Liver (tissue), 3 donors: ENCODE measurements around the gene GLP2R.

Experiments
- EGR1 ChIP-seq, 2 donors: IDR thresholded peaks; 2 replicates each; pipeline ENCODE4 v1.6.1; 2016 to 2018; ENCODE audit warnings: antibody characterized with exemption in 2 of 2, low read depth in 2 of 2
- FOXA1 ChIP-seq: IDR thresholded peaks from 2 replicates; pipeline ENCODE4 v1.6.1; 2016; ENCODE audit warnings: antibody characterized with exemption
- FOXA2 ChIP-seq: IDR thresholded peaks from 2 replicates; pipeline ENCODE4 v1.6.1; 2016; ENCODE audit warnings: antibody characterized with exemption
- GABPA ChIP-seq, 2 donors: IDR thresholded peaks in 1 of 2; conservative IDR thresholded peaks in 1 of 2; 2 replicates each; pipeline ENCODE4 v1.6.1; 2016; ENCODE audit warnings: antibody characterized with exemption in 2 of 2, mild to moderate bottlenecking in 1 of 2, moderate library complexity in 1 of 2
- JUND ChIP-seq, 2 donors: IDR thresholded peaks; 2 replicates each; pipeline ENCODE4 v1.6.1; 2016; ENCODE audit warnings: antibody characterized with exemption in 2 of 2
- RAD21 ChIP-seq, 2 donors: IDR thresholded peaks; 2 replicates each; pipeline ENCODE4 v1.6.1; 2016; ENCODE audit warnings: antibody characterized with exemption in 2 of 2, mild to moderate bottlenecking in 2 of 2
- SP1 ChIP-seq: IDR thresholded peaks from 2 replicates; pipeline ENCODE4 v1.6.1; 2018; ENCODE audit warnings: antibody characterized with exemption, mild to moderate bottlenecking
- TAF1 ChIP-seq: conservative IDR thresholded peaks from 2 replicates; pipeline ENCODE4 v1.6.1; 2016; ENCODE audit warnings: antibody characterized with exemption, mild to moderate bottlenecking
- YY1 ChIP-seq: IDR thresholded peaks from 2 replicates; pipeline ENCODE4 v1.6.1; 2016; ENCODE audit warnings: antibody characterized with exemption, mild to moderate bottlenecking
- TF ChIP-seq, protein P1 (sequence below): IDR thresholded peaks from 2 replicates; pipeline ENCODE4 v1.6.1; 2016; ENCODE audit warnings: antibody characterized with exemption, mild to moderate bottlenecking
- TF ChIP-seq, protein P2 (sequence below): IDR thresholded peaks from 2 replicates; pipeline ENCODE4 v1.6.1; 2016; ENCODE audit warnings: antibody characterized with exemption
- TF ChIP-seq, protein P3 (sequence below): fragments of 150-350 bp; IDR thresholded peaks from 2 replicates; pipeline ENCODE4 v1.5.1; 2017; ENCODE audit warnings: improper control_type of control experiment, low read depth, low read length; ENCODE audit not compliant: missing input control
- TF ChIP-seq, protein P4 (sequence below): IDR thresholded peaks from 2 replicates; pipeline ENCODE4 v1.6.1; 2016; ENCODE audit warnings: antibody characterized with exemption
- donor health status: healthy.
- donor health status: healthy.

DNA sequence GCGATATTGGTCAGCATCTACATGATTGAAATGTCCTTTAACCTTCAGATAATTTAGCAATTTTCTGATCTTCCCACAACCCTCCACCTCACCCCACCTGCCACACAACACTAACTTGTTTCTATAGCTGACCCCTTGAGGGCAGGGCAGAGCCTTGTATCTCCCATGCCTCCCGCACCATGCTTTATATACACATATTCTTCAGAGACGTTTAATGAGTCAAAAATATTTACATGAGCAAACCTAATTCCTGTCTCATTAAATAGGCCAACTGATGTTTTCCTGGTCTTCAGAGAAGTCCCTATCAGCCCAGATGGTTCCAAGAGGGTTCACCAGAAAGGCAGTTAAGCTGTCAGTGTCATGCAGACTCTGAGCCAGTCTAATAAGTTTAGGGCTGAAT, 27.7 kb upstream of the GLP2R start:
- TF ChIP-seq YY1 (no peak), FOXA2 (no peak), RAD21 (IDR thresholded peaks at IDR 0.05) (no peak), JUND (IDR thresholded peaks at IDR 0.05) (no peak), EGR1 (IDR thresholded peaks at IDR 0.05; ENCODE audit: low read depth in 2 of 2) (no peak), SP1 (no peak), FOXA1 (no peak), TAF1 (no peak), GABPA (IDR thresholded peaks at IDR 0.05 in 1 of 2, conservative IDR thresholded peaks at IDR 0.05 in 1 of 2) (no peak)
- TF ChIP-seq, protein P1, sequence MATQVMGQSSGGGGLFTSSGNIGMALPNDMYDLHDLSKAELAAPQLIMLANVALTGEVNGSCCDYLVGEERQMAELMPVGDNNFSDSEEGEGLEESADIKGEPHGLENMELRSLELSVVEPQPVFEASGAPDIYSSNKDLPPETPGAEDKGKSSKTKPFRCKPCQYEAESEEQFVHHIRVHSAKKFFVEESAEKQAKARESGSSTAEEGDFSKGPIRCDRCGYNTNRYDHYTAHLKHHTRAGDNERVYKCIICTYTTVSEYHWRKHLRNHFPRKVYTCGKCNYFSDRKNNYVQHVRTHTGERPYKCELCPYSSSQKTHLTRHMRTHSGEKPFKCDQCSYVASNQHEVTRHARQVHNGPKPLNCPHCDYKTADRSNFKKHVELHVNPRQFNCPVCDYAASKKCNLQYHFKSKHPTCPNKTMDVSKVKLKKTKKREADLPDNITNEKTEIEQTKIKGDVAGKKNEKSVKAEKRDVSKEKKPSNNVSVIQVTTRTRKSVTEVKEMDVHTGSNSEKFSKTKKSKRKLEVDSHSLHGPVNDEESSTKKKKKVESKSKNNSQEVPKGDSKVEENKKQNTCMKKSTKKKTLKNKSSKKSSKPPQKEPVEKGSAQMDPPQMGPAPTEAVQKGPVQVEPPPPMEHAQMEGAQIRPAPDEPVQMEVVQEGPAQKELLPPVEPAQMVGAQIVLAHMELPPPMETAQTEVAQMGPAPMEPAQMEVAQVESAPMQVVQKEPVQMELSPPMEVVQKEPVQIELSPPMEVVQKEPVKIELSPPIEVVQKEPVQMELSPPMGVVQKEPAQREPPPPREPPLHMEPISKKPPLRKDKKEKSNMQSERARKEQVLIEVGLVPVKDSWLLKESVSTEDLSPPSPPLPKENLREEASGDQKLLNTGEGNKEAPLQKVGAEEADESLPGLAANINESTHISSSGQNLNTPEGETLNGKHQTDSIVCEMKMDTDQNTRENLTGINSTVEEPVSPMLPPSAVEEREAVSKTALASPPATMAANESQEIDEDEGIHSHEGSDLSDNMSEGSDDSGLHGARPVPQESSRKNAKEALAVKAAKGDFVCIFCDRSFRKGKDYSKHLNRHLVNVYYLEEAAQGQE = no peak
- TF ChIP-seq, protein P2, sequence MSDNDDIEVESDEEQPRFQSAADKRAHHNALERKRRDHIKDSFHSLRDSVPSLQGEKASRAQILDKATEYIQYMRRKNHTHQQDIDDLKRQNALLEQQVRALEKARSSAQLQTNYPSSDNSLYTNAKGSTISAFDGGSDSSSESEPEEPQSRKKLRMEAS = no peak
- TF ChIP-seq, protein P3, sequence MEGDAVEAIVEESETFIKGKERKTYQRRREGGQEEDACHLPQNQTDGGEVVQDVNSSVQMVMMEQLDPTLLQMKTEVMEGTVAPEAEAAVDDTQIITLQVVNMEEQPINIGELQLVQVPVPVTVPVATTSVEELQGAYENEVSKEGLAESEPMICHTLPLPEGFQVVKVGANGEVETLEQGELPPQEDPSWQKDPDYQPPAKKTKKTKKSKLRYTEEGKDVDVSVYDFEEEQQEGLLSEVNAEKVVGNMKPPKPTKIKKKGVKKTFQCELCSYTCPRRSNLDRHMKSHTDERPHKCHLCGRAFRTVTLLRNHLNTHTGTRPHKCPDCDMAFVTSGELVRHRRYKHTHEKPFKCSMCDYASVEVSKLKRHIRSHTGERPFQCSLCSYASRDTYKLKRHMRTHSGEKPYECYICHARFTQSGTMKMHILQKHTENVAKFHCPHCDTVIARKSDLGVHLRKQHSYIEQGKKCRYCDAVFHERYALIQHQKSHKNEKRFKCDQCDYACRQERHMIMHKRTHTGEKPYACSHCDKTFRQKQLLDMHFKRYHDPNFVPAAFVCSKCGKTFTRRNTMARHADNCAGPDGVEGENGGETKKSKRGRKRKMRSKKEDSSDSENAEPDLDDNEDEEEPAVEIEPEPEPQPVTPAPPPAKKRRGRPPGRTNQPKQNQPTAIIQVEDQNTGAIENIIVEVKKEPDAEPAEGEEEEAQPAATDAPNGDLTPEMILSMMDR = no peak
- TF ChIP-seq, protein P4, sequence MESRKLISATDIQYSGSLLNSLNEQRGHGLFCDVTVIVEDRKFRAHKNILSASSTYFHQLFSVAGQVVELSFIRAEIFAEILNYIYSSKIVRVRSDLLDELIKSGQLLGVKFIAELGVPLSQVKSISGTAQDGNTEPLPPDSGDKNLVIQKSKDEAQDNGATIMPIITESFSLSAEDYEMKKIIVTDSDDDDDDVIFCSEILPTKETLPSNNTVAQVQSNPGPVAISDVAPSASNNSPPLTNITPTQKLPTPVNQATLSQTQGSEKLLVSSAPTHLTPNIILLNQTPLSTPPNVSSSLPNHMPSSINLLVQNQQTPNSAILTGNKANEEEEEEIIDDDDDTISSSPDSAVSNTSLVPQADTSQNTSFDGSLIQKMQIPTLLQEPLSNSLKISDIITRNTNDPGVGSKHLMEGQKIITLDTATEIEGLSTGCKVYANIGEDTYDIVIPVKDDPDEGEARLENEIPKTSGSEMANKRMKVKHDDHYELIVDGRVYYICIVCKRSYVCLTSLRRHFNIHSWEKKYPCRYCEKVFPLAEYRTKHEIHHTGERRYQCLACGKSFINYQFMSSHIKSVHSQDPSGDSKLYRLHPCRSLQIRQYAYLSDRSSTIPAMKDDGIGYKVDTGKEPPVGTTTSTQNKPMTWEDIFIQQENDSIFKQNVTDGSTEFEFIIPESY = no peak
